ENCODE data around the gene MIS12.

MIS12 gene

DNA sequence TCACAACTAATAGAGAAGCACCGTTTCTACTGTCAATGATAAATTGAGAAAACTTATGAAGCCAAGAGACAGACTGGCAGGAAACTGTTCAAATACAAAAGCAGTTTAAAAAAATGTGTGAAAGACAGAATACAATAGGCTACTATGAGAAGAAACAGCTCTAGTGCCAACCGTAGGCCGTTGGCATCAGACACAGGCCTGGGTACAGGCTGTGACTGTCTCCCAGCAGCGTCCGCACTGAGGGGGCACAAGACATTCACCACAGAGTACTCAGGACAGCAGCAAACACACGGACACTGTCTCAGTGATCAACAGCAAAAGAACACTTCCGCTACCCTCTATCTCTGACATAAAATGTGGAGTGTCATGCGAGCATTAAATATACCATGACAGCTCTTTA, 39.6 kb upstream of the MIS12 start:
- TF ChIP-seq, protein P1, sequence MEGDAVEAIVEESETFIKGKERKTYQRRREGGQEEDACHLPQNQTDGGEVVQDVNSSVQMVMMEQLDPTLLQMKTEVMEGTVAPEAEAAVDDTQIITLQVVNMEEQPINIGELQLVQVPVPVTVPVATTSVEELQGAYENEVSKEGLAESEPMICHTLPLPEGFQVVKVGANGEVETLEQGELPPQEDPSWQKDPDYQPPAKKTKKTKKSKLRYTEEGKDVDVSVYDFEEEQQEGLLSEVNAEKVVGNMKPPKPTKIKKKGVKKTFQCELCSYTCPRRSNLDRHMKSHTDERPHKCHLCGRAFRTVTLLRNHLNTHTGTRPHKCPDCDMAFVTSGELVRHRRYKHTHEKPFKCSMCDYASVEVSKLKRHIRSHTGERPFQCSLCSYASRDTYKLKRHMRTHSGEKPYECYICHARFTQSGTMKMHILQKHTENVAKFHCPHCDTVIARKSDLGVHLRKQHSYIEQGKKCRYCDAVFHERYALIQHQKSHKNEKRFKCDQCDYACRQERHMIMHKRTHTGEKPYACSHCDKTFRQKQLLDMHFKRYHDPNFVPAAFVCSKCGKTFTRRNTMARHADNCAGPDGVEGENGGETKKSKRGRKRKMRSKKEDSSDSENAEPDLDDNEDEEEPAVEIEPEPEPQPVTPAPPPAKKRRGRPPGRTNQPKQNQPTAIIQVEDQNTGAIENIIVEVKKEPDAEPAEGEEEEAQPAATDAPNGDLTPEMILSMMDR (IDR thresholded peaks at IDR 0.05) = no peak
- H3K4me3 ChIP-seq = no peak overlapping the region
- DNase-seq (ENCODE audit: low spot score) = no peak
- no peak overlapping the region for H3K27ac ChIP-seq

DNA sequence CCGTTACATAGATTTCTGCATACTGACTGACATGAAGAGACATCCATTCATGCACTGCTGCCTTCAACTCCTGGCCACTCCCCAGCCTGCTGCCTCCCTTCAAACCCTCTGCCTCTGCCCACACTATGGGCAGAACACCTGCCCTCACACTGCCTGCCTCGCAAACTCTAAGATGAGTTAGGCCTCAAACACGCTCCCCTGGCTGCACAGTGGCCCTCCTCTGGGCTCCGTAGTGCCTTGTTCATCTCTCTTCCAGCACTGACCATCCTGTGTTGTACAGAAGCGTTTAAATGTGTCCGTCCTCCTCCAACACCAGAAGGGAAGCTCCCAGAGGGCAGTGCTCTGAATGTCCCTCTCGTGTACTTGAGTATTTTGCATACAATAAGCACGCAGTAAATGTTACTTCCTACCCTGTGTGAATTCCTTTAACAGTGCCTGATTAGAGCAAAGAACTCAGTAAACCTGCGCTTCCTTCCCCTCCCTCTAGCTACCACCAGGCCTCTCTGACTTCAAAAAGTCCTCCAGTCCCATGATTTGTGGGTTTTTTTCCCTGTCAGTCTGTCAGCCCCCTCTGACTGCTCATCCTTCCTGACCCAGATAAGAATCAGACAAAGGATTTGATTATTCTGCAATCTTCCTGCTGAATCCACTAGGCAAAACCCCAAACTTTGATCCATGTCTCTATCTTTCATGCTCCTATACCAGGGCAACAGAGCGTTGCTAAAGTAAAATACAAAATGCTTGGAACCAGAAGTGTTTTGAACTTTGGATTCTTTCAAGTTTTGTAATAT, 21.5 kb upstream of the MIS12 start:
- TF ChIP-seq, protein P1 (IDR thresholded peaks at IDR 0.05) = no peak
- no peak overlapping the region for H3K27ac ChIP-seq
- no peak for DNase-seq (ENCODE audit: low spot score)
- no peak overlapping the region for H3K4me3 ChIP-seq

DNA sequence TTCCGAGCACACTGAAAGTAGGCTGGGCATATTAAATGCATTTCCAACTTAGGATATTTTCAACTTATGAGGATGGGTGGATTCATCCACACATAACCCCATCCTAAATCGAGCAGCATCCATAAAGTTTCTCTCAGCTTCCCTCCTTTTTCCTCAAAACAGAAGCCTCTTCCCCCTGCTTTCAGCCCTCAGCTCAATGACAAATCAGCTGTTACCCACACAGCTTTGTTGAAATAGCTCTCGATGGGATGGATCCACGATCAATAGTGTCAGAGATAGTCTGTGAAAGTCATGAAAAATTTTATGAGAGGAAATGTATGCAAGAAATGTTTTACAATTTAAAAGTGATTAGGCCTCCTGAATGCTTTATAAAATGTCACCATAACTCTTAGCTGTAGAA, 20.1 kb upstream of the MIS12 start:
- Histone ChIP-seq H3K4me3 (no peak overlapping the region), H3K27ac (no peak overlapping the region)
- TF ChIP-seq, protein P1 (IDR thresholded peaks at IDR 0.05) = no peak
- no peak for DNase-seq (ENCODE audit: low spot score)

DNA sequence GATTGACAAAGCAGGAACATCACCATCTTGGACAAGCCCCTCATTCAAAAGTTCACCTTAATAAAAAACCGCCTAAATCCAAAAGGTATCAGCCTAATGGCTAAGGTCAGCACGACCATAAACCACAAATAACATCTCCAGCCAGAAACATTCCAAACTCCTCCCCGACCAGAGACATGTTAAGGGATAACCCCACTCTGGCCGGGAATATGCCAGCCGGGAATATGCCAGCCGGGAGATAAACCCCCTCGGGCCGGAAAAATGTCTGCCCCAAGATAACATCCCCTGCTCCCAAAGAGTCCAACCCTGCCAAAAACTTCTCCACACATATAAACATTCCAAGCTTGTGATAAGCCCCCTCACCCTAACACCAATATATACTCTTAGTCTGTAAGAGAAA, 18.9 kb upstream of the MIS12 start:
- Histone ChIP-seq H3K27ac (no peak overlapping the region), H3K4me3 (peak overlapping the region; percentile 96)
- DNase-seq (ENCODE audit: low spot score) = no peak
- TF ChIP-seq, protein P1 (IDR thresholded peaks at IDR 0.05) = no peak

DNA sequence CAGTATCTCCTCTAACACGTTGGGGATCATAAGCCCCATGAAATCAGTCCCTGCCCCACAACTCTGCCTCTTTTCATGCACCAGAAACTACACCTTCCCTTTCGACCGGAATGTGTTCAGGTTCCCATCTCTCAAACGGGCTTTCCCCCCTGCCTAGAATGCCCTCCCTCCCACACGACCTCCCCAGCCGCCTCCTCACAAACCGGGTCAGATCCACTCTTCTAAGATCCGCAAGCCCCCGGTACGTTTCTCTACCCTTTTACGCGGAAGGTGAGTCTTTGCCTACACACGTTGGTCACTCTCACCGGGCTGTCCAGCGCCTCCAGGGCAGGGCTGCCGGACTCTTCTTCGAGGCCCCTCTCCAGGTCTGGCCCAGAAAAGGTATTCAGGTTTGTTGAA, 18.3 kb upstream of the MIS12 start:
- Histone ChIP-seq H3K4me3 (peak overlapping the region; percentile 96), H3K27ac (peak overlapping the region in 1 of 2 donors; percentile 77)
- TF ChIP-seq, protein P1 (IDR thresholded peaks at IDR 0.05) = no peak
- no peak for DNase-seq (ENCODE audit: low spot score)

DNA sequence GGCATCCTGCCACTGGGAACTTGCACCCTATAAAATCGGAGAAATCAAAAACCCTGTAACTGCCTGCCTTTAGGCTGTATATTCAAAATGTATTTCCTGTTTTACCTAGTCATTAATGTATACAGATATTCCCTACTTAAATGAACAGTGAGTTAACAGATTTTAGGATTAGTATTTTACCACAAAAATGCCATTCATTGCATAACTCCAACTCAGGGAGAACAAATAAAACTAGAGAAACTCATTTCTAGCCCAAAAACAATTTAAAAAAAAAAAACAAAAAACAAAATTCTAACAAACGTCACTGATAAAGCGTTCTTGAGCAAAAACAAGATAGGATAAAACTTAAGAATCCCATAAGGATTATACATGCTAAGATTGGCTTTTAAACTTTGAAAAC, 13.9 kb upstream of the MIS12 start:
- Histone ChIP-seq H3K27ac (no peak overlapping the region), H3K4me3 (no peak overlapping the region)
- no peak for DNase-seq (ENCODE audit: low spot score)
- TF ChIP-seq, protein P1 (IDR thresholded peaks at IDR 0.05) = no peak

DNA sequence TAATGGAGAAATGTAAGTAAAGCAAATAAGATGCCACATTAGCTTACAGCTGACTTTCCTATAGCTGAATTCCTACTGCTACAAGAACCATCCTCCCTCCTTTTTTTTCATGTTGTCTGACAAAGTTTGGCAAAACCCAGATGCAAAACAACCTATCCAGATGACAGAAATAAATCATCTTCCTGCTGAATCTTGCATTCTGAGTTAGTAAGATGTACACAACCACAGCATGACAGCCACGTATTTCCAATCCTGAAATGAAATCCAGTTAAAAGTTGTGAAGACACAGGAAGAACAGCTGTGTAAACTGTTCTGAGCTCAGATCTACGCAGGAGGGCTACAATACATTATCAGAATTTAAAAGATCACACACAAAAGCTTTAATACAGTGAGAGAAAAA, 12.5 kb upstream of the MIS12 start:
- no peak overlapping the region for H3K27ac ChIP-seq

More for the DNA sequence above, 12.5 kb upstream of the MIS12 start:
- no peak for DNase-seq (ENCODE audit: low spot score)
- TF ChIP-seq, protein P1 (IDR thresholded peaks at IDR 0.05) = no peak
- no peak overlapping the region for H3K4me3 ChIP-seq
